ENCODE results near the gene DGCR8.

DNA sequence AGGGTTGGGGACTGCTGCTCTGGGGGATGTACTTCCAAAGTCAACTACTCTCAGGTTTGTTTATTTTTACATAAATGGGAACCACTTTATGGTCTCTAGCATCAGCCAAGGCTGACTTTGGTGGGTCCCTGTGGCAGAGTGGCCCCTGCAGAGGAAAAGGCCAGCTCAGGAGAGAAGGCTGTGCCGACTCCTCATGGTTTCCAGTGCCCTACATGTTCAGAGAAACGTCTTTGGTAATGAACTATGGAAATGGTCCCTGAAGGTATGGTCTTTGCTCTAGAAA, 48.5 kb downstream of the DGCR8 start:
- TF ChIP-seq, protein P1, sequence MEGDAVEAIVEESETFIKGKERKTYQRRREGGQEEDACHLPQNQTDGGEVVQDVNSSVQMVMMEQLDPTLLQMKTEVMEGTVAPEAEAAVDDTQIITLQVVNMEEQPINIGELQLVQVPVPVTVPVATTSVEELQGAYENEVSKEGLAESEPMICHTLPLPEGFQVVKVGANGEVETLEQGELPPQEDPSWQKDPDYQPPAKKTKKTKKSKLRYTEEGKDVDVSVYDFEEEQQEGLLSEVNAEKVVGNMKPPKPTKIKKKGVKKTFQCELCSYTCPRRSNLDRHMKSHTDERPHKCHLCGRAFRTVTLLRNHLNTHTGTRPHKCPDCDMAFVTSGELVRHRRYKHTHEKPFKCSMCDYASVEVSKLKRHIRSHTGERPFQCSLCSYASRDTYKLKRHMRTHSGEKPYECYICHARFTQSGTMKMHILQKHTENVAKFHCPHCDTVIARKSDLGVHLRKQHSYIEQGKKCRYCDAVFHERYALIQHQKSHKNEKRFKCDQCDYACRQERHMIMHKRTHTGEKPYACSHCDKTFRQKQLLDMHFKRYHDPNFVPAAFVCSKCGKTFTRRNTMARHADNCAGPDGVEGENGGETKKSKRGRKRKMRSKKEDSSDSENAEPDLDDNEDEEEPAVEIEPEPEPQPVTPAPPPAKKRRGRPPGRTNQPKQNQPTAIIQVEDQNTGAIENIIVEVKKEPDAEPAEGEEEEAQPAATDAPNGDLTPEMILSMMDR (IDR thresholded peaks at IDR 0.05) = no peak
- no peak for TF ChIP-seq ZFX (IDR thresholded peaks at IDR 0.05; ENCODE audit: borderline replicate concordance)
